NT2/D1 (cell line): ENCODE measurements around the gene ATF4.

Experiments used
- SUZ12 ChIP-seq: IDR thresholded peaks from 2 replicates; pipeline ENCODE4 v1.6.1; 2011; ENCODE audit not compliant: insufficient read length, insufficient read depth; ENCODE audit errors: extremely low read depth
- ZNF274 ChIP-seq: IDR thresholded peaks from 2 replicates; pipeline ENCODE4 v1.6.1; 2011; ENCODE audit warnings: mild to moderate bottlenecking, low read depth, low read length

- TF ChIP-seq SUZ12, result no peak
- no peak for TF ChIP-seq ZNF274
These were observed 25.3 kb downstream of the ATF4 start for GRCh38 chr22:39545386-39546365.
